Neural progenitor cell (in vitro differentiated cells): ENCODE data around the gene SLAIN1. TPM values are rescaled to one million over a fixed set of nuclear protein-coding genes. Genes with fewer than 3 reads are reported as not detected.

ENCODE experiments used
- DNase-seq: peaks from one replicate; pipeline ENCODE4 v3.0.0-alpha.2; 2016; ENCODE audit warnings: low spot score
- H2AFZ ChIP-seq: fragments of 200-600 bp; sonication (generic); replicated peaks from 2 replicates; pipeline ENCODE4 v1.6.1; 2016; ENCODE audit warnings: antibody characterized with exemption
- H3F3A ChIP-seq: fragments of 200-600 bp; sonication (generic); 2 replicates; pipeline ENCODE4 v1.6.1; 2016; ENCODE audit warnings: antibody characterized with exemption, low read depth
- H3K27ac ChIP-seq: fragments of 200-600 bp; sonication (generic); 2 replicates; pipeline ENCODE4 v1.5.1; 2016; ENCODE audit warnings: mild to moderate bottlenecking
- H3K27me3 ChIP-seq: fragments of 200-600 bp; sonication (generic); 2 replicates; pipeline ENCODE4 v1.6.1; 2016; ENCODE audit warnings: mild to moderate bottlenecking, moderate library complexity
- H3K36me3 ChIP-seq: fragments of 200-600 bp; sonication (generic); 2 replicates; pipeline ENCODE4 v1.5.1; 2016
- H3K4me1 ChIP-seq: fragments of 200-600 bp; sonication (generic); 2 replicates; pipeline ENCODE4 v1.6.1; 2016; ENCODE audit warnings: mixed run types
- H3K4me2 ChIP-seq: fragments of 200-600 bp; sonication (generic); 2 replicates; pipeline ENCODE4 v1.6.1; 2016
- H3K4me3 ChIP-seq: fragments of 200-600 bp; sonication (generic); 2 replicates; pipeline ENCODE4 v1.5.1; 2016
- H3K79me2 ChIP-seq: fragments of 200-600 bp; sonication (generic); 2 replicates; pipeline ENCODE4 v1.6.1; 2016; ENCODE audit warnings: low read depth
- H3K9ac ChIP-seq: fragments of 200-600 bp; sonication (generic); 2 replicates; pipeline ENCODE4 v1.6.1; 2016
- H3K9me3 ChIP-seq: fragments of 200-600 bp; sonication (generic); 2 replicates; pipeline ENCODE4 v1.5.1; 2016; ENCODE audit warnings: low read depth
- H4K20me1 ChIP-seq: fragments of 200-600 bp; sonication (generic); 2 replicates; pipeline ENCODE4 v1.6.1; 2016; ENCODE audit warnings: low read depth
- H3K27ac Mint-ChIP-seq: 3 replicates; pipeline ENCODE4 v1.8.0; 2021; ENCODE audit warnings: mixed read lengths
- H3K27me3 Mint-ChIP-seq: 2 replicates; pipeline ENCODE4 v1.8.0; 2022; ENCODE audit warnings: low read depth, mild to moderate bottlenecking, inconsistent platforms, moderate library complexity, mixed read lengths; ENCODE audit not compliant: insufficient read depth
- H3K36me3 Mint-ChIP-seq: 3 replicates; pipeline ENCODE4 v1.8.0; 2021; ENCODE audit warnings: mixed read lengths
- H3K4me1 Mint-ChIP-seq: 3 replicates; pipeline ENCODE4 v1.8.0; 2021; ENCODE audit warnings: mixed read lengths
- H3K4me3 Mint-ChIP-seq: 3 replicates; pipeline ENCODE4 v1.8.0; 2021; ENCODE audit warnings: mild to moderate bottlenecking, moderate library complexity, mixed read lengths
- H3K9me3 Mint-ChIP-seq: 3 replicates; pipeline ENCODE4 v1.8.0; 2020; ENCODE audit warnings: mixed read lengths
- EZH2 ChIP-seq: fragments of 200-600 bp; sonication (generic); IDR thresholded peaks from 2 replicates; pipeline ENCODE4 v1.6.1; 2017; ENCODE audit warnings: antibody characterized with exemption, mild to moderate bottlenecking, moderate library complexity
- EZH2phosphoT487 ChIP-seq: fragments of 200-600 bp; sonication (generic); IDR thresholded peaks from 2 replicates; pipeline ENCODE4 v1.6.1; 2017; ENCODE audit warnings: antibody characterized with exemption
- total RNA-seq: library from RNA; depleted of rRNA; stranded (reverse); fragments of >200 nt; gene quantifications from 2 replicates; pipeline ENCODE4 v1.2.3, GENCODE V29; 2015; ENCODE audit warnings: low replicate concordance
- TF ChIP-seq, protein P1 (sequence below): fragments of 200-600 bp; sonication (generic); IDR thresholded peaks from 2 replicates; pipeline ENCODE4 v1.5.1; 2017; ENCODE audit warnings: antibody characterized with exemption, mild to moderate bottlenecking

The SLAIN1 gene
- total RNA-seq, 1 donor from 2014 or later = 87.2 TPM

DNA sequence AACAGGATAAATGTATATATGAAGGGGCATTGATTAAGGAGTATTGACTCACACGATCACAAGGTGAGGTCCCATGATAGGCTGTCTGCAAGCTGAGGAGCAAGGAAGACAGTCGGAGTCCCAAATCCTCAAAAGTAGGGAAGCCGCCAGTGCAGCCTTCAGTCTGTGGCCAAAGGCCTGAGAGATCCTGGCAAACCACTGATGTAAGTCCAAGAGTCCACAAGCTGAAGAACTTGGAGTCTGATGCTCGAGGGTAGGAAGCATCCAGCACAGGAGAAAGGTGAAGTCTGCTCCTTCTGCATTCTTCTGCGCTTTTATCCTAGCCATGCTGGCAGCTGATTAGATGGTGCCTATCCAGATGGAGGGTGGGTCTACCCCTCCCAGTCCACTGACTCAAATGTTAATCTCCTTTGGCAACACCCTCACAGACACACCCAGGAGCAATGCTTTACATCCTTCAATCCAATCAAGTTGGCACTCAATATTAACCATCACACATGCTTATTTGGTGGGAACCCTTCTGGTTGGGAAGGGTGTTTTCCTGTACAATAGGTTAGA lies 55.1 kb downstream of the SLAIN1 start:
- Mint-ChIP-seq H3K9me3 (peaks cover 14% of the 10 kb centered on the region), H3K4me3 (no peak overlapping the region), H3K27ac (no peak overlapping the region), H3K27me3 (no peaks in the 10 kb centered on the region), H3K36me3 (peaks cover 53% of the 10 kb centered on the region), H3K4me1 (peaks cover 20% of the 10 kb centered on the region)
- Histone ChIP-seq H3K4me1 (peaks cover 21% of the 10 kb centered on the region), H3K4me3 (no peak overlapping the region), H3K27me3 (no peaks in the 10 kb centered on the region), H3K4me2 (no peak overlapping the region), H3F3A (peaks cover 10% of the 10 kb centered on the region), H3K9me3 (no peaks in the 10 kb centered on the region), H3K36me3 (peaks cover 9% of the 10 kb centered on the region), H3K27ac (no peak overlapping the region), H2AFZ (no peak overlapping the region), H3K9ac (no peak overlapping the region), H3K79me2 (peaks cover 24% of the 10 kb centered on the region), H4K20me1 (peaks cover 30% of the 10 kb centered on the region)
- TF ChIP-seq, protein P1, sequence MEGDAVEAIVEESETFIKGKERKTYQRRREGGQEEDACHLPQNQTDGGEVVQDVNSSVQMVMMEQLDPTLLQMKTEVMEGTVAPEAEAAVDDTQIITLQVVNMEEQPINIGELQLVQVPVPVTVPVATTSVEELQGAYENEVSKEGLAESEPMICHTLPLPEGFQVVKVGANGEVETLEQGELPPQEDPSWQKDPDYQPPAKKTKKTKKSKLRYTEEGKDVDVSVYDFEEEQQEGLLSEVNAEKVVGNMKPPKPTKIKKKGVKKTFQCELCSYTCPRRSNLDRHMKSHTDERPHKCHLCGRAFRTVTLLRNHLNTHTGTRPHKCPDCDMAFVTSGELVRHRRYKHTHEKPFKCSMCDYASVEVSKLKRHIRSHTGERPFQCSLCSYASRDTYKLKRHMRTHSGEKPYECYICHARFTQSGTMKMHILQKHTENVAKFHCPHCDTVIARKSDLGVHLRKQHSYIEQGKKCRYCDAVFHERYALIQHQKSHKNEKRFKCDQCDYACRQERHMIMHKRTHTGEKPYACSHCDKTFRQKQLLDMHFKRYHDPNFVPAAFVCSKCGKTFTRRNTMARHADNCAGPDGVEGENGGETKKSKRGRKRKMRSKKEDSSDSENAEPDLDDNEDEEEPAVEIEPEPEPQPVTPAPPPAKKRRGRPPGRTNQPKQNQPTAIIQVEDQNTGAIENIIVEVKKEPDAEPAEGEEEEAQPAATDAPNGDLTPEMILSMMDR = no peak
- TF ChIP-seq EZH2 (no peak), EZH2phosphoT487 (no peak)
- DNase-seq = no peak

DNA sequence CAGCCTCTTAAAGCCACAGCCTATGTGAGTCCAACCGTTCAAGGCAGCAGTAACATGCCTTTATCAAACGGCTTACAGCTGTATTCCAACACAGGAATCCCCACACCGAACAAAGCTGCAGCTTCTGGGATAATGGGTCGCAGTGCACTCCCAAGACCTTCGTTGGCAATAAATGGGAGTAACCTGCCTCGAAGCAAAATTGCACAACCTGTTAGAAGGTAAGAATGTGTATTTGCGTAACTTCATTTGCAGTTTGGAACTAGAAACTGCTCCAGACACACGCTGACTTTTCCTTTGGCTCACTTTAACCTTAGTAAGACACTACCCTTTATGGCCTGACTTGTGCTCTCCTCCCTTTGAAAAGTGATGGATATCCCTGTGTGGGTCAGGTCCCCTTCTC lies 63.4 kb downstream of the SLAIN1 start:
- peaks cover 14% of the 10 kb centered on the region for H3K79me2 ChIP-seq
- H3K4me3 Mint-ChIP-seq = no peak overlapping the region
- no peak for DNase-seq
- H3K4me1 Mint-ChIP-seq = no peaks in the 10 kb centered on the region
- no peaks in the 10 kb centered on the region for H4K20me1 ChIP-seq
- H3K4me3 ChIP-seq = no peak overlapping the region
- H3K9ac ChIP-seq = no peak overlapping the region
- H3K27ac ChIP-seq = no peak overlapping the region
- no peaks in the 10 kb centered on the region for H3K9me3 ChIP-seq
- H2AFZ ChIP-seq = no peak overlapping the region
- H3K4me1 ChIP-seq = no peaks in the 10 kb centered on the region
- H3F3A ChIP-seq = no peaks in the 10 kb centered on the region
- no peak overlapping the region for H3K4me2 ChIP-seq
- H3K36me3 ChIP-seq = peaks cover 24% of the 10 kb centered on the region
- peaks cover 76% of the 10 kb centered on the region for H3K36me3 Mint-ChIP-seq
- peaks cover 29% of the 10 kb centered on the region for H3K9me3 Mint-ChIP-seq
- TF ChIP-seq EZH2 (no peak), EZH2phosphoT487 (no peak)
- TF ChIP-seq, protein P1 = no peak
- no peaks in the 10 kb centered on the region for H3K27me3 ChIP-seq
- no peaks in the 10 kb centered on the region for H3K27me3 Mint-ChIP-seq
- no peak overlapping the region for H3K27ac Mint-ChIP-seq

DNA sequence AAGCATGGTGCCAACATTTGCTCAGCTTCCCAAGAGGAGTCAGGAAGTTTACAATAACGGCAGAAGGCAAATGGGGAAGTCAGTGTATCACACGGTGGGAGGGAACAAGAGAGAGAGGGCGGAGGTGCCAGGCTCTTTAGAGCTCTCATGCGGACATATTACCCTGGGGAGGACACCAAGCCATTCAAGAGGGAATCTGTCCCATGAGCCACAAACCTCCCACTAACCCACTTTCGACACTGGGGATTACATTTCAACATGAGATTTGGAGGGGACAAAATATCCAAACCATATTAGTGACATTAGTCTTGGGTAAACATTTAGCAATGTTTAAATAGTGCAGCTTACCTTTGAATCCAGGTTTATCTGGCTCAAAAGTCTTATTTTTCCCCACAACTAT lies 69.9 kb downstream of the SLAIN1 start:
- no peaks in the 10 kb centered on the region for H3K4me1 ChIP-seq
- no peak overlapping the region for H3K9ac ChIP-seq
- Mint-ChIP-seq H3K4me1 (no peaks in the 10 kb centered on the region), H3K27ac (no peak overlapping the region), H3K36me3 (peaks cover 49% of the 10 kb centered on the region), H3K27me3 (peaks cover 2% of the 10 kb centered on the region), H3K9me3 (no peaks in the 10 kb centered on the region), H3K4me3 (no peak overlapping the region)
- no peaks in the 10 kb centered on the region for H3K79me2 ChIP-seq
- no peaks in the 10 kb centered on the region for H3F3A ChIP-seq
- no peaks in the 10 kb centered on the region for H3K27me3 ChIP-seq
- no peak overlapping the region for H3K4me3 ChIP-seq
- H2AFZ ChIP-seq = no peak overlapping the region
- H4K20me1 ChIP-seq = no peaks in the 10 kb centered on the region
- H3K27ac ChIP-seq = no peak overlapping the region
- DNase-seq = no peak
- peaks cover 18% of the 10 kb centered on the region for H3K36me3 ChIP-seq
- H3K9me3 ChIP-seq = no peaks in the 10 kb centered on the region
- no peak overlapping the region for H3K4me2 ChIP-seq
- TF ChIP-seq EZH2 (no peak), EZH2phosphoT487 (no peak)
- TF ChIP-seq, protein P1 = no peak
